Mesothelial cell of epicardium (in vitro differentiated cells): ENCODE measurements around the gene TARBP1. TPM values are rescaled to one million over a fixed set of nuclear protein-coding genes. Genes with fewer than 3 reads are reported as not detected.

Experiments
- DNase-seq, 2 experiments: peaks; one replicate each; pipeline ENCODE4 v3.0.0; 2021; ENCODE audit warnings: low spot score in 2 of 2; ENCODE audit not compliant: unreplicated experiment in 2 of 2
- H3K27ac Mint-ChIP-seq: 2 replicates; pipeline ENCODE4 v1.8.0; 2021; ENCODE audit warnings: mixed read lengths
- H3K27me3 Mint-ChIP-seq: 2 replicates; pipeline ENCODE4 v1.8.0; 2021; ENCODE audit warnings: low read depth, mixed read lengths
- H3K36me3 Mint-ChIP-seq: 2 replicates; pipeline ENCODE4 v1.8.0; 2021; ENCODE audit warnings: mixed read lengths
- H3K4me1 Mint-ChIP-seq: 2 replicates; pipeline ENCODE4 v1.8.0; 2021; ENCODE audit warnings: mixed read lengths
- H3K4me3 Mint-ChIP-seq: 2 replicates; pipeline ENCODE4 v1.8.0; 2021; ENCODE audit warnings: mild to moderate bottlenecking, moderate library complexity, mixed read lengths
- H3K9me3 Mint-ChIP-seq: 2 replicates; pipeline ENCODE4 v1.8.0; 2021; ENCODE audit warnings: mixed read lengths
- CTCF ChIP-seq: fragments of 200-600 bp; sonication (generic); IDR thresholded peaks from one replicate; pipeline ENCODE4 v1.5.0; 2021; ENCODE audit warnings: antibody characterized with exemption; ENCODE audit not compliant: unreplicated experiment
- total RNA-seq: library from RNA; stranded (reverse); gene quantifications from 3 replicates; pipeline ENCODE4 v1.2.1, GENCODE V29; 2021

The TARBP1 gene
- total RNA-seq, 1 donor from 2014 or later, result 66.1 TPM

GRCh38 chr1:234479866-234480265 is 887 bp upstream of the TARBP1 start:
- TF ChIP-seq CTCF, result no peak
- H3K36me3 Mint-ChIP-seq, result peaks cover 4% of the 10 kb centered on the region
- H3K9me3 Mint-ChIP-seq, result no peaks in the 10 kb centered on the region
- H3K27ac Mint-ChIP-seq, result no peak overlapping the region
- peaks cover 15% of the 10 kb centered on the region for H3K4me1 Mint-ChIP-seq
- H3K4me3 Mint-ChIP-seq, result peak overlapping the region; percentile 63
- DNase-seq, result no peak
- peaks cover 28% of the 10 kb centered on the region for H3K27me3 Mint-ChIP-seq

GRCh38 chr1:234479310-234479559 is 256 bp upstream of the TARBP1 start:
- TF ChIP-seq CTCF, result no peak
- peaks cover 15% of the 10 kb centered on the region for H3K4me1 Mint-ChIP-seq
- H3K36me3 Mint-ChIP-seq, result peaks cover 4% of the 10 kb centered on the region
- no peak for DNase-seq
- H3K27me3 Mint-ChIP-seq, result peaks cover 28% of the 10 kb centered on the region
- peak overlapping the region; percentile 23 for H3K27ac Mint-ChIP-seq
- peak overlapping the region; percentile 63 for H3K4me3 Mint-ChIP-seq
- no peaks in the 10 kb centered on the region for H3K9me3 Mint-ChIP-seq

GRCh38 chr1:234478152-234478480 is 863 bp downstream of the TARBP1 start:
- Mint-ChIP-seq H3K27me3 (peaks cover 20% of the 10 kb centered on the region), H3K4me3 (peak overlapping the region; percentile 78), H3K9me3 (no peaks in the 10 kb centered on the region), H3K4me1 (peaks cover 15% of the 10 kb centered on the region), H3K27ac (no peak overlapping the region), H3K36me3 (peaks cover 4% of the 10 kb centered on the region)
- DNase-seq, result peak; percentile 35 to 69
- TF ChIP-seq CTCF, result no peak

- peaks cover 15% of the 10 kb centered on the region for H3K27me3 Mint-ChIP-seq
- no peaks in the 10 kb centered on the region for H3K9me3 Mint-ChIP-seq
- peaks cover 17% of the 10 kb centered on the region for H3K4me1 Mint-ChIP-seq
- peaks cover 4% of the 10 kb centered on the region for H3K36me3 Mint-ChIP-seq
- peak overlapping the region; percentile 43 for H3K27ac Mint-ChIP-seq
- no peak for DNase-seq
- H3K4me3 Mint-ChIP-seq, result peak overlapping the region; percentile 78
- no peak for TF ChIP-seq CTCF
Observed at GRCh38 chr1:234477386-234478151, 1.4 kb downstream of the TARBP1 start.

GRCh38 chr1:234476172-234476571 is 2.8 kb downstream of the TARBP1 start:
- Mint-ChIP-seq H3K36me3 (peaks cover 4% of the 10 kb centered on the region), H3K4me3 (peak overlapping the region; percentile 32), H3K4me1 (peaks cover 17% of the 10 kb centered on the region), H3K9me3 (no peaks in the 10 kb centered on the region), H3K27me3 (peaks cover 4% of the 10 kb centered on the region), H3K27ac (no peak overlapping the region)
- no peak for DNase-seq
- no peak for TF ChIP-seq CTCF
